AG20443 (cell line): ENCODE data around the gene AIFM3.
A peak's percentile ranks its signal among the peaks of the same experiment; 100 is the strongest.

Experiments
- DNase-seq: peaks from one replicate; pipeline ENCODE4 v3.0.0; 2012; ENCODE audit warnings: low spot score, mixed read lengths

The AIFM3 gene

DNA sequence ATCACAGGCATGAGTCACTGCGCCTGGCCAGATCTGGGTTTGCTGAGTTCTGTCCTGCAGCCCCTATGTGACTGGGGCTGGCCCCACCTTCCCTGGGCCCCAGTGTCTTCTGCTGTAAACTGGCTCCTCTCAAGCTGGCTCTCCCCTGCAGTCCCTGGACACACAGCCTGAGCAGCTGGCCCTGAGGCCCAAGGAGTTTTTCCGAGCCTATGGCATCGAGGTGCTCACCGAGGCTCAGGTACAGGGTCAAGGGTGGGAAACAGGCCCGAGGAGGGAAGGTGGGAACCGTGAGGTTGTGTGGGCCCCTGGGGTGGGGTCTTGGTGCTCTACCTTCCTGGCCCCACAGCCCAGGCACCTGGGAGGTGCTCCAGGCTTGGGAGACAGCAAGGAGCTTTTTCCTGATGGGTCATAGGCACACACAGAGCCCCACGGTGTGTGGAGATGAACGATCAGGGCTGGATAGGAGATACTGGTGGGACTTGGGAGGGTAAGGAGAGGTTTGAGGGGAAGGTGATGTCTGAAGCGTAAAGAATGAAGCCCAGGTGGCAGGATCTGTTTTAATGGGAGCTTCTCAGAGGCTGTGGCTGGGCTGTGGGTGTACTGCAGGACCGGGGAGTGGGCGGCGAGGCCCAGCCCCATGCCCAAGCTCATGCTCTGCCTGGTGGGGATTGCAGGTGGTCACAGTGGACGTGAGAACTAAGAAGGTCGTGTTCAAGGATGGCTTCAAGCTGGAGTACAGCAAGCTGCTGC lies 8.7 kb downstream of the AIFM3 start:
- DNase-seq = no peak

- DNase-seq = no peak
Measured at GRCh38 chr22:20976291-20976877, 9.3 kb downstream of the AIFM3 start.

GRCh38 chr22:20977019-20977418 lies 10.0 kb downstream of the AIFM3 start:
- no peak for DNase-seq

DNA sequence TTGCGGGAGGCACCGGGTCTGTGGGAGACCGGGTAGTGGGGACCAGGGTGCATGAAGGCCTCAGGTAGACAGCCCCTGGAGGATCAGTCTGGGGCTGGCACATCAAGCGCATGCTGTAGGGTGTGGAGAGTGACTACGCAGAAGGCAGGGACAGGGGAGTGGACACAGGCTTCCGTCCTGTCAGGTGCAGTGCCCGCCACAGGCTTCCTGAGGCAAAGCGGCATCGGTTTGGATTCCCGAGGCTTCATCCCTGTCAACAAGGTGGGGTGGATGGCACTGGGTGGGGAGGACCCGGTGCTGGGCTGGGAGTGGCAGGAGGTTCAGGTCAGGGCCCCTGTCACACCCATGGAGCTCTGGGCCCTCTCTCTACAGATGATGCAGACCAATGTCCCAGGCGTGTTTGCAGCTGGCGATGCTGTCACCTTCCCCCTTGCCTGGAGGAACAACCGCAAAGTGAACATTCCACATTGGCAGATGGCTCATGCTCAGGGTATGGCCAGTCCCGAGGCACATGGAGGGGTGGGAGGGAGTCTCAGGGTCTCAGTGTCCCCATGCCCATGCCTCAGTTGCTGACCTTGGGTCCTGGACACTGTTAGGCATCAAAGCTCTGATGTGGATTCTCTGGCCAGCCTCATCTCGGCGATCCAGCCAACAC lies 10.6 kb downstream of the AIFM3 start:
- DNase-seq = no peak

- no peak for DNase-seq
Measured at GRCh38 chr22:20978419-20978818, 11.4 kb downstream of the AIFM3 start.

- DNase-seq = peak; percentile 75
Measured at GRCh38 chr22:20979243-20979809, 12.3 kb downstream of the AIFM3 start.

GRCh38 chr22:20979940-20980453 lies 12.9 kb downstream of the AIFM3 start:
- no peak for DNase-seq

- DNase-seq = no peak
Measured at GRCh38 chr22:20980523-20980922, 13.5 kb downstream of the AIFM3 start.

DNA sequence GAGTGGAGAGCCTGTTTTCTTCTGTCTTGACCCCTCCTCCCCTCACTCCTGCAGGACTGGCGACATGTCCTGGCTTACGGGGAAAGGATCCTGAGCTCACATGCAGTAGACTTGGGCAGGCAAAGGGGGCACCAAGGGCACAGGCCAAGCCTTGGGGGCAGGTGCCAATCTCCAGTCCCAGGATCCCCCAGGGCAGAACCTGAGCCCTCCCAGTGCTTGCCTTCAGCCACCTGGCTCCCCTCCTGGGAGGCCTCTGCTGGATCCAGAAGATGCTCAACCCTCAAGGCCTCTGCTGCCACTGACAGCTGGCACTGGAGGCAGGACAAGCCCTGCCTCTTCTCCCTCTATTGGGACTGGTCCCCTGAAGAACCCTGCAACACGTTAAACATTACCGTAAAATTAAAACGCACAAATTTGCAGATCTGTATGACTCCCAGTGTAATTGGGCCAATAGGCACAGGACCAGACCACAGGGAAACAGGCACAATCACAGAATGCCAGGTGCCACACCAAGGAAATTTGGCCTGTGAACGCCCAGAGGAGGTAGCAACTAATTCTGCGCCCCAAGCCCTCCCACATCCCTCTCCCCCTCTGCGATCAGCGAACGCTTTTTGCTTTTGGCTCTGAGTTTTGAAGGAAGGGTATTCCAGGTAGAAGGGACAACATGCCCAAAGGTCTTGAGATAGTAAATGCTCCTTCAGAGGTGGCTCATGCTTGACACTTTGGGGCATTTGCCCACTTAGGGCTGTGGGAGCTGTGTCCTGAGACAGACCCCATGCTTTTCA lies 14.1 kb downstream of the AIFM3 start:
- DNase-seq = no peak

DNA sequence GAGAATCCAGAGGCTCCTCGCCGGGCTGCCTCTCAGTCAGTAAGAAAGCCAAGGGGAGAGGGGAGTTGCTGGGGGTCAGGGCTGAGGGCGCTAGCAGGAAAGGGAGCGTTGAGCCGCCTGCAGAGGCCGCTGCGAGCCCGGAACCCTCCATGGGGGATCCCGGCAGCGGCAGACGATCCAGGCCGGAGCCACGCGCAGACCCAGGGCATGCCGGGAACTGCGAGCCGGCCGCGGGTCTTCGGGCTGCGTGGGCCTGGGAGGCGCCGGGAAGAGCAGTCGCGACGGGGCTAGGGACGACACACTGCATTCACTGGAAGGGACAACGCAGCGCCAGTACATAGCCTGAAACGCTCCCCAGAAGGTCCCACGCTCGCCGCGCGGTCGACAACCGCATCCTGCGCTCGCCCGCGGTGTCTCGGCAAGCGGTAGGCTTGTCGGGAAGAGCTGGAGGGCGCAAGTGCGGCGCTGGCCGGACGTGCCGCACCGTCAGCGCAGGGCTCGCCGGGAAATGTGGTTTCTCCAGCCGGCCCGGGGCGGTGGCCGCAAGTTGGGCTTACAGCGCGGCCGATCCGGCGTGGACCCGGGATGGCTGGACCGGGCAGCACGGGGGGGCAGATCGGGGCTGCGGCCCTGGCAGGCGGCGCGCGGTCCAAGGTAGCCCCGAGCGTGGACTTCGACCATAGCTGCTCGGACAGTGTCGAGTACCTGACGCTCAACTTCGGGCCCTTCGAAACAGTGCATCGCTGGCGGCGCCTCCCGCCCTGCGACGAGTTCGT lies 14.9 kb downstream of the AIFM3 start, which contains the start of gene LZTR1:
Gene LZTR1, plus strand, starts transcription at position 511 of the 776 bp plus-strand sequence. Its CDS starts 75 bp downstream, at position 586.
- DNase-seq = peak; percentile 95

DNA sequence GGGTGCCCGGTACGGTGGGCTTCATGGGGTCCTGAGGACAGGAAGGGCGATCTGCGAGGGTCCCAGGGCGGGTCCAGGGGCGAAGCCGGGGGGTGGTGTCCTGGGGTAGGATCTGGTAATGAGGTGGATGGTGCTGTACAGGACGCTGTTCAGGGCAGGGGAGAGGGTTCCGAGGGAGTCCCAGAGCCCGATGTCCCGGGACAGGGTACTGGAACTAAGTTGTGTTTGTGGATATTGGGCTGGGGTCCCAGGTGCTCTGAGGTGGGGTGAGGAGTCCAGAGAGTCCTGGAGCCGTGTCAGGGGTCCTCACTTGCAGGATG lies 15.5 kb downstream of the AIFM3 start:
- DNase-seq = no peak

DNA sequence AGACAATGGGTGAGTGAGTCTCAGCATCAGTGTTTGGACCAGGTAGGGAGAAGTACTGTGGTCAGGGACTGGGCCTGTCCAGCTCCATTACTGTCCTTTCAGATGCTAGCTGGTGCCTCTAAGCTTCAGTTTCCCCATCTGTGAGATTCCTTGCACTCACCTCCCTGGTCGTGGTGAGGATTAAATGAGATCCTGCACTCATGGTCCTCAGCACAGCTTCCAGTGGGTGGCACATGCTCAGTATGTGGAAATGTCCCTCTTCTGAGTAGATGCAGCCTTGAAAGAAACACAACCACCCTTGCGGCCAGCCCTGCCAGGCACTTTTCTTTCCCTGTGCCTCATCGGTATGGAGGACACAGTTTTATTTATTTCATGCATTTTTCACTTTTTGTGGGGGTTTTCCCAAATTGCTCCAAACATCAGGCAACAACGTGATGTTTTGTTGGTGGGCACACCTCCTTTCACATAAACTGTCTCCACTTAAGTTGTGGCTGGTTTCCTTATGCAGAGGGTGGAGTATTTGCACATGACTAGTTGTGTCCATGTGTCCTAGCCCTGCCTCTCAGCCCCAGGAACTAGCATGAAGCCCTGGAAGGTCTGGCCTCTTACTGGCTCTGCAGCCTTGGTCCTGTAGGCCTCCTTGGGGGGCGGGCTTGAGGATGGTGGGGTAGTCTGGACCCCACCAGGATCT lies 16.2 kb downstream of the AIFM3 start:
- DNase-seq = no peak

DNA sequence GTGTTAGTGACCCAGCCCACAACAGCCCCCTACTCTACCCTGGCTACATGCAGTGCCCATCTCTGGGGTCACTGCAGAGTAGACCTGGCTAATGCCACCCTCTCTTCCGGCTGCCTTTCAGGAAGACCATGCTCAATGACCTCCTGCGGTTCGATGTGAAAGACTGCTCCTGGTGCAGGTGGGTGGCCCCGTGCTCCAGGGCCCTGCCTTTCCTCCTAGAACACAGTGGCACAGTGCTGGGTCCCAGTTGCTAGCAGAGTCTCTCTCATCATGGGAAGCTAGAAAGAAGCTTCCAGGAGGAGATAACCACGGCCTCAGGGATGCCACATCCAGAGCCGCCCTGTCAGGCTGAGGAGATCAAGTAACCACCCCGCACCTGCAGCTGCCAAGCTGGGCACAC lies 18.7 kb downstream of the AIFM3 start:
- DNase-seq = no peak

- no peak for DNase-seq
Measured at GRCh38 chr22:20986365-20986764, 19.3 kb downstream of the AIFM3 start.

DNA sequence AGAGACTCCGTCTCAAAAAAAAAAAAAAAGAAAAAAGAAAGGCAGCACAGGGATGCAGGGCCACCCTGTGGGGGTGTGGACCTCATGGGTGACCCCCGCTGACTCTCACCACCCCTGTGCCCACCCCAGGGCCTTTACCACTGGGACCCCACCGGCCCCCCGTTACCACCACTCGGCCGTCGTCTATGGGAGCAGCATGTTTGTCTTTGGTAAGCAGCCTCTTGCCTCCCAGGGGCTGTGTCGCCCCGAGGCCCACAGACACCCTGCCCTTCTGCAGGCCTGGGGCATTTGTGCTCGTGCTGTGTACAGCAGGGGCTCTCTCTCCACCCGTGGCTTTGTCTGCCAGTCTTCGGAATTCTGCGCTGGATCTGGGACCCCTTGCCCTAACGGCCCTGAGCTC lies 20.3 kb downstream of the AIFM3 start:
- DNase-seq = no peak

- no peak for DNase-seq
Measured at GRCh38 chr22:20988573-20989322, 21.7 kb downstream of the AIFM3 start.

DNA sequence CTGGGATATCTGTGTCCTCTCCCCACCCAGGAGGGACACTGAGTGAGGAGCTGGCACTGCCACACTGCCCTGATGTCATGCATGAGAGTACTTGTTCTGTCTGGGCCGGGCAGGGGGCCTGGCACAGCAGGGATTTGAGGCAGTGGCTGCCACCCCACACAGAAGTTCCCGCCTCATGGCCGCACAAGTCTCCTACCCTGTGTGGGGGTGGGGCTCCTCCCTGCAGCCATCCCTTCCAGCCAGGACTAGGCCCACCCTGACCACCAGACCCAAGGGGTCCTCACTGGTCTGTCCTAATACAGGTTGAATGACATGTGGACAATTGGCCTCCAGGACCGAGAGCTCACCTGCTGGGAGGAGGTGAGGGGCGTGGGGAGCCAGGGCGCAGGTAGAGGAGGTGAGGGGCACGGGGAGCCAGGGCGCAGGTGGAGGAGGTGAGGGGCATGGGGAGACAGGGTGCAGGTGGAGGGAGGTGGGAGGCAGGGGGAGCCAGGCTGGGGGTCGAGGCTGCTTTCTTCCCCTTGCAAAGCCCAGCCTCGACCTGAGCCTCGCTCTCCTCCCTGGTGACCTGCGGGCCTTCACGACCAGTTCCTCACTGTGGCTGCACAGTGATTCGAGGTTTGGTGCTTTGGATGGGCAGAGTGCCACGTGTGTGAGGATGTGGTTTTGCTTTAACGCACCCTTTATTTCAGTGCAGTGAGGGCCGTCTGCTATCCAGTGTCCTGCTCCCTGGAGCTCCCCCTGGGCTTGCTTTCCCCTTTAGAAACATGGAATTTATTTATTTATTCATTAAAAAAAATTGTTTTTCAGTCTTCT lies 22.5 kb downstream of the AIFM3 start:
- DNase-seq = no peak

DNA sequence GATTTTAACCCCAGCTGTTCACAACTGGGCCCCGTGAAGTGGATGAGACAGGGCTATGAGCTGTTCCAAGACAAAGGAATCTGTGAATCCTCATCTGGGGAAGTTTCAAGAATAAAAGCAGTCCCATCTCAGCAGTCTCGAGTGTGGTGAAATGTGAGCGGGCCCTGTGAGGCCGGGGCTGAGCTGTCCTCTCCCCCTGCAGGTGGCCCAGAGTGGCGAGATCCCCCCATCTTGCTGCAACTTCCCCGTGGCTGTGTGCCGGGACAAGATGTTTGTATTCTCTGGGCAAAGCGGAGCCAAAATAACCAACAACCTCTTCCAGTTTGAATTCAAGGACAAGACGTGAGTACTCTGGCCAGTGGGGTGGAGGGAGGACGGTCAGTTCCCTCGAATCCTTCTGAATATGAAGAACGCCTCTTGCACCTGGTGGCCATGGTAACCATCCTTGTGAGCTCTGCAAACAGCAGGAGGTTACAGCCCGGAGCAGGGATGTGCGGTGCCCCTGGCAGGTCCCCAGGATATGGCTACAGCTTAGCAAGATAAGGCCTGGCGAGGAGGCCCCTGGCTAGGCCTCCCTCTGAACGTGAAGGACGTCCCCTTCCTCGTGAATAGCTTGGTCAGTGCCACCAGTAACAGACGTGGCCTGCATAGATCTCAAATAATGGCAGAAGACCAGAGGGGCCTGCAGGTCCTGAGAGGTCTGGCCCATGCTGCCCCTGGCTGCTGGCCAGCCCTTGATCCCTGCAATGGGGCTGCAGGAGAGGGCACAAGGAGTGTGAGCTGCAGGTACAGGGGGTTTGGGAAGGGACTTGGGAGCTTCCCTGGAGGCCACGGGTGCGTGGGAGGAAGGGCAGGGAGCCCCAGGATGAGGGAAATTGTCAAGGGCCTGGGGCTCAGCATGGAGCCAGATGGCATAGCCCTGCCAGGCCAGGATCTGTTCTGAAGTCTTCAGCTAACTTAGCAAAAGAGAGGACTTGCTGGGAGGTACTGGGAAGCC lies 23.4 kb downstream of the AIFM3 start:
- DNase-seq = no peak
